Activated CD4-positive, alpha-beta T cell treated with anti-CD3 and anti-CD28 coated beads for 36 hours (primary cell): ENCODE measurements around the gene CDR2. TPM values are rescaled to one million over a fixed set of nuclear protein-coding genes. Genes with fewer than 3 reads are reported as not detected.

Experiments
- total RNA-seq, 2 experiments: library from RNA; stranded (reverse); gene quantifications; one replicate each; pipeline ENCODE4 v1.2.3, GENCODE V29; 2021

Gene CDR2
- total RNA-seq, 2 experiments from 2014 or later: 29.5 to 33.7 TPM

Other genes starting within 250 kb of the CDR2 start
- gene SDR42E2, start 212.1 kb downstream of the CDR2 start, total RNA-seq: under 1 TPM in 1 of 2 experiments, not detected in 1; 0.07 TPM
- gene EEF2K, start 168.3 kb downstream of the CDR2 start, total RNA-seq: 10 to 100 TPM; 23.9 to 28.3 TPM
- 10 to 100 TPM; 70.9 to 87.4 TPM for gene POLR3E, start 77.2 kb downstream of the CDR2 start, total RNA-seq
- gene NPIPB5, start 136.3 kb upstream of the CDR2 start, total RNA-seq: 100 to 1,000 TPM; 162 to 187 TPM